ENCODE results near the gene C5. TPM values are rescaled to one million over a fixed set of nuclear protein-coding genes. Genes with fewer than 3 reads are reported as not detected.
"Not testable (repeated sequence)": the region's sequence is repeated elsewhere in the genome, so short reads cannot be mapped to it uniquely, and the experiment has no call there.

The C5 gene
- total and polyA plus RNA-seq, 2 experiments from 2014 or later: 0.31 TPM; not detected in 1

- no peak for TF ChIP-seq ZNF462 (CRISPR knock-in tag; IDR thresholded peaks at IDR 0.05)
- TF ChIP-seq JUNB (IDR thresholded peaks at IDR 0.05; ENCODE audit: unreplicated experiment): no peak
Measured at GRCh38 chr9:121029469-121029868, 20.6 kb downstream of the C5 start (continued).

GRCh38 chr9:121028285-121028684, 21.8 kb downstream of the C5 start:
- not testable (repeated sequence) for H3K79me2 ChIP-seq (replicated peaks; ENCODE audit: insufficient read depth); DNase-seq (ENCODE audit: low spot score); H3K27ac ChIP-seq (ENCODE audit: low read depth); H3K36me3 Mint-ChIP-seq (ENCODE audit: low read depth); H3K27me3 Mint-ChIP-seq (ENCODE audit: insufficient read depth, low read depth, poor library complexity); H2AFZ ChIP-seq; H3K4me3 ChIP-seq; H3K4me2 ChIP-seq; H4K20me1 ChIP-seq (replicated peaks; ENCODE audit: insufficient read depth); H3K27me3 ChIP-seq (ENCODE audit: insufficient read depth); H3K4me3 Mint-ChIP-seq; H3K4me1 ChIP-seq (ENCODE audit: insufficient read depth); H3K9me3 Mint-ChIP-seq; H3F3A ChIP-seq (replicated peaks; ENCODE audit: low read depth); H3K9me2 ChIP-seq (ENCODE audit: insufficient read depth); H3K4me1 Mint-ChIP-seq; H3K27ac Mint-ChIP-seq; H3K36me3 ChIP-seq (ENCODE audit: insufficient read depth); ATAC-seq

GRCh38 chr9:121026768-121027167, 23.3 kb downstream of the C5 start:
- no peaks in the 10 kb centered on the region for H3K9me3 Mint-ChIP-seq
- no peak overlapping the region for H3K27ac Mint-ChIP-seq
- Histone ChIP-seq H3K27me3 (ENCODE audit: insufficient read depth) (no peaks in the 10 kb centered on the region), H3K36me3 (ENCODE audit: insufficient read depth) (no peaks in the 10 kb centered on the region), H4K20me1 (replicated peaks; ENCODE audit: insufficient read depth) (no peaks in the 10 kb centered on the region), H3K4me3 (no peak overlapping the region), H3F3A (replicated peaks; ENCODE audit: low read depth) (no peaks in the 10 kb centered on the region), H2AFZ (peak overlapping the region; percentile 1; the same call in 1 of the 2 replicates), H3K4me1 (ENCODE audit: insufficient read depth) (no peaks in the 10 kb centered on the region), H3K9me2 (ENCODE audit: insufficient read depth) (no peaks in the 10 kb centered on the region), H3K79me2 (replicated peaks; ENCODE audit: insufficient read depth) (no peaks in the 10 kb centered on the region), H3K4me2 (no peak overlapping the region), H3K27ac (ENCODE audit: low read depth) (no peak overlapping the region)
- no peaks in the 10 kb centered on the region for H3K27me3 Mint-ChIP-seq (ENCODE audit: insufficient read depth, low read depth, poor library complexity)
- no peaks in the 10 kb centered on the region for H3K36me3 Mint-ChIP-seq (ENCODE audit: low read depth)
- no peaks in the 10 kb centered on the region for H3K4me1 Mint-ChIP-seq
- DNase-seq (ENCODE audit: low spot score) (no peak), ATAC-seq (no peak)
- no peak overlapping the region for H3K4me3 Mint-ChIP-seq
- TF ChIP-seq CREB1 (CRISPR knock-in tag; IDR thresholded peaks at IDR 0.05; ENCODE audit: low read depth): no peak
- TF ChIP-seq STAT1 (IDR thresholded peaks at IDR 0.05; ENCODE audit: unreplicated experiment): no peak
- TF ChIP-seq POLR2AphosphoS5 (IDR thresholded peaks at IDR 0.05; ENCODE audit: low read depth): no peak
- TF ChIP-seq ZNF462 (CRISPR knock-in tag; IDR thresholded peaks at IDR 0.05): no peak
- no peak for TF ChIP-seq EZH2 (IDR thresholded peaks at IDR 0.05; ENCODE audit: low read depth, unreplicated experiment)

Measured in GM23338 (cell line).